Fibroblast of lung (primary cell): ENCODE results near the gene DOC2B. TPM values are rescaled to one million over a fixed set of nuclear protein-coding genes. Genes with fewer than 3 reads are reported as not detected.

Experiments used
- DNase-seq, 2 donors: peaks; one replicate each; pipeline versions ENCODE4 v3.0.0 to v3.0.0-alpha.2; 2010; ENCODE audit warnings: low read depth in 2 of 2
- H2AFZ ChIP-seq: 2 replicates; pipeline ENCODE4 v1.5.1; 2012; ENCODE audit warnings: low read length, control low read depth, inconsistent platforms
- H3K27ac ChIP-seq: 2 replicates; pipeline ENCODE4 v1.5.1; 2011; ENCODE audit warnings: low read length, control low read depth; ENCODE audit not compliant: insufficient read depth
- H3K27me3 ChIP-seq: 2 replicates; pipeline ENCODE4 v1.5.1; 2011; ENCODE audit warnings: mild to moderate bottlenecking, low read length; ENCODE audit not compliant: control insufficient read depth, insufficient read depth
- H3K36me3 ChIP-seq: 2 replicates; pipeline ENCODE4 v1.5.1; 2011; ENCODE audit warnings: low read length; ENCODE audit not compliant: control insufficient read depth, insufficient read depth
- H3K4me1 ChIP-seq: 2 replicates; pipeline ENCODE4 v1.5.1; 2011; ENCODE audit warnings: low read length; ENCODE audit not compliant: control insufficient read depth, insufficient read depth; ENCODE audit errors: extremely low read depth
- H3K4me2 ChIP-seq: 2 replicates; pipeline ENCODE4 v1.5.1; 2011; ENCODE audit warnings: low read length, control low read depth; ENCODE audit not compliant: insufficient read depth; ENCODE audit errors: extremely low read depth
- H3K4me3 ChIP-seq, 4 experiments: fragments of 200-600 bp in 1 of 4; sonication (generic) in 1 of 4; replicated peaks in 1 of 4; 2 replicates each; pipeline ENCODE4 v1.5.1; 2011 to 2016; ENCODE audit warnings: low read length in 4 of 4, low read depth in 3 of 4, mild to moderate bottlenecking in 3 of 4, control low read depth in 2 of 4, inconsistent platforms in 1 of 4, mixed read lengths in 1 of 4; ENCODE audit not compliant: insufficient read depth in 1 of 4; ENCODE audit errors: control extremely low read depth in 1 of 4
- H3K79me2 ChIP-seq: 2 replicates; pipeline ENCODE4 v1.5.1; 2012; ENCODE audit warnings: mild to moderate bottlenecking, low read length, inconsistent platforms; ENCODE audit not compliant: control insufficient read depth, insufficient read depth
- H3K9ac ChIP-seq: 2 replicates; pipeline ENCODE4 v1.5.1; 2011; ENCODE audit warnings: mild to moderate bottlenecking, low read length, control low read depth; ENCODE audit not compliant: insufficient read depth
- H3K9me3 ChIP-seq: 2 replicates; pipeline ENCODE4 v1.5.1; 2012; ENCODE audit warnings: low read depth, low read length; ENCODE audit not compliant: control insufficient read depth, insufficient read depth
- H4K20me1 ChIP-seq: 2 replicates; pipeline ENCODE4 v1.5.1; 2011; ENCODE audit warnings: low read length; ENCODE audit not compliant: control insufficient read depth, insufficient read depth; ENCODE audit errors: extremely low read depth
- EZH2 ChIP-seq: IDR thresholded peaks from 2 replicates; pipeline ENCODE4 v1.5.1; 2012; ENCODE audit warnings: low read length, control low read depth, mild to moderate bottlenecking; ENCODE audit errors: missing control alignments
- polyA plus RNA-seq, 2 donors: library from polyadenylated mRNA; depleted of rRNA in 1 of 2; stranded (reverse) in 1 of 2; unstranded in 1 of 2; fragments of >200 nt; gene quantifications; 2 replicates each; pipeline ENCODE4 v1.2.1, GENCODE V29; 2011 to 2012; ENCODE audit warnings: missing spikeins in 1 of 2
- total RNA-seq: library from RNA; depleted of rRNA; stranded (reverse); fragments of >200 nt; gene quantifications from 2 replicates; pipeline ENCODE4 v1.2.1, GENCODE V29; 2014
- TF ChIP-seq, protein P1 (sequence below), 2 donors: IDR thresholded peaks in 1 of 2; conservative IDR thresholded peaks in 1 of 2; 1 replicate in 1 of 2; 2 replicates in 1 of 2; pipeline ENCODE4 v1.5.1; 2011 to 2012; ENCODE audit warnings: low read length in 2 of 2, control low read depth in 1 of 2, inconsistent platforms in 1 of 2, low read depth in 1 of 2, mild to moderate bottlenecking in 1 of 2

The DOC2B gene
- total and polyA plus RNA-seq, 2 donors (not counting 1 experiment from before 2014, with no cell fraction given): not detected

DNA sequence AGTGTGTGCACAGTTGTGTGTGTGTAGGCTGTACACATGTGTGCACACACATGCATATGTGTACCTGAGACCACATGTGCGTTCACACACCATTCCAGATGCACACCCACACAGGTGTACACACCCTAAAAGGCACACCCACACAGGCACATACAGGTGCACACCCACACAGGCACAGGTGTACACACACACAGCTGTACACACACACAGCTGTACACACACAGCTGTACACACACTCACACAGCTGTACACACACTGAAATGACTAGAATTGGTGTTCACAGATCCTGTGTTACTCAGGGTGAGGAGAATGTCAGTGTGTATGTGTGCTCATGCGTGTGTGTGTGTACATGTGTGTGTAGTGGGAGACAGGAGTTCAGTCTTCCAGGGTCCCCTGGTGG lies 15.9 kb upstream of the DOC2B start:
- TF ChIP-seq EZH2: no peak
- TF ChIP-seq, protein P1, sequence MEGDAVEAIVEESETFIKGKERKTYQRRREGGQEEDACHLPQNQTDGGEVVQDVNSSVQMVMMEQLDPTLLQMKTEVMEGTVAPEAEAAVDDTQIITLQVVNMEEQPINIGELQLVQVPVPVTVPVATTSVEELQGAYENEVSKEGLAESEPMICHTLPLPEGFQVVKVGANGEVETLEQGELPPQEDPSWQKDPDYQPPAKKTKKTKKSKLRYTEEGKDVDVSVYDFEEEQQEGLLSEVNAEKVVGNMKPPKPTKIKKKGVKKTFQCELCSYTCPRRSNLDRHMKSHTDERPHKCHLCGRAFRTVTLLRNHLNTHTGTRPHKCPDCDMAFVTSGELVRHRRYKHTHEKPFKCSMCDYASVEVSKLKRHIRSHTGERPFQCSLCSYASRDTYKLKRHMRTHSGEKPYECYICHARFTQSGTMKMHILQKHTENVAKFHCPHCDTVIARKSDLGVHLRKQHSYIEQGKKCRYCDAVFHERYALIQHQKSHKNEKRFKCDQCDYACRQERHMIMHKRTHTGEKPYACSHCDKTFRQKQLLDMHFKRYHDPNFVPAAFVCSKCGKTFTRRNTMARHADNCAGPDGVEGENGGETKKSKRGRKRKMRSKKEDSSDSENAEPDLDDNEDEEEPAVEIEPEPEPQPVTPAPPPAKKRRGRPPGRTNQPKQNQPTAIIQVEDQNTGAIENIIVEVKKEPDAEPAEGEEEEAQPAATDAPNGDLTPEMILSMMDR (conservative IDR thresholded peaks at IDR 0.05 in 1 of 2, IDR thresholded peaks at IDR 0.05 in 1 of 2; ENCODE audit: low read depth in 1 of 2, low read length in 2 of 2): no peak
- no peak for DNase-seq
- no peak overlapping the region for H2AFZ ChIP-seq

GRCh38 chr17:194828-195602 lies 13.6 kb upstream of the DOC2B start:
- no peak overlapping the region for H3K4me3 ChIP-seq
- H3K27me3 ChIP-seq: no peaks in the 10 kb centered on the region
- no peaks in the 10 kb centered on the region for H4K20me1 ChIP-seq
- no peaks in the 10 kb centered on the region for H3K36me3 ChIP-seq
- no peaks in the 10 kb centered on the region for H3K4me1 ChIP-seq
- H3K9ac ChIP-seq: no peak overlapping the region
- no peak overlapping the region for H2AFZ ChIP-seq
- TF ChIP-seq, protein P1 (conservative IDR thresholded peaks at IDR 0.05 in 1 of 2, IDR thresholded peaks at IDR 0.05 in 1 of 2; ENCODE audit: low read depth in 1 of 2, low read length in 2 of 2): no peak
- TF ChIP-seq EZH2: no peak
- no peak for DNase-seq
- no peaks in the 10 kb centered on the region for H3K9me3 ChIP-seq
- H3K79me2 ChIP-seq: no peaks in the 10 kb centered on the region
- no peak overlapping the region for H3K4me2 ChIP-seq
- no peak overlapping the region for H3K27ac ChIP-seq

More for the DNA sequence above, 15.9 kb upstream of the DOC2B start:
- Histone ChIP-seq H3K4me3 (no peak overlapping the region), H3K36me3 (no peaks in the 10 kb centered on the region), H3K9ac (no peak overlapping the region), H3K4me1 (no peaks in the 10 kb centered on the region), H3K4me2 (no peak overlapping the region), H3K27ac (no peak overlapping the region), H3K27me3 (no peaks in the 10 kb centered on the region), H3K9me3 (no peaks in the 10 kb centered on the region), H4K20me1 (no peaks in the 10 kb centered on the region), H3K79me2 (no peaks in the 10 kb centered on the region)

- H3K9me3 ChIP-seq: no peaks in the 10 kb centered on the region
- no peaks in the 10 kb centered on the region for H3K4me1 ChIP-seq
- DNase-seq: no peak
- TF ChIP-seq, protein P1 (conservative IDR thresholded peaks at IDR 0.05 in 1 of 2, IDR thresholded peaks at IDR 0.05 in 1 of 2; ENCODE audit: low read depth in 1 of 2, low read length in 2 of 2): no peak
- TF ChIP-seq EZH2: no peak
- H3K9ac ChIP-seq: no peak overlapping the region
- no peak overlapping the region for H3K4me3 ChIP-seq
- H3K27ac ChIP-seq: no peak overlapping the region
- H3K79me2 ChIP-seq: no peaks in the 10 kb centered on the region
- H3K27me3 ChIP-seq: no peaks in the 10 kb centered on the region
- no peaks in the 10 kb centered on the region for H4K20me1 ChIP-seq
- no peak overlapping the region for H2AFZ ChIP-seq
- H3K36me3 ChIP-seq: no peaks in the 10 kb centered on the region
- no peak overlapping the region for H3K4me2 ChIP-seq
Measured at GRCh38 chr17:193841-194806, 12.7 kb upstream of the DOC2B start.
